ENCODE results near the gene GSTA2. TPM values are rescaled to one million over a fixed set of nuclear protein-coding genes. Genes with fewer than 3 reads are reported as not detected.

Gene GSTA2
- total and polyA plus RNA-seq, 2 of the 13 experiments (the other 11 are each of a cell fraction or from before 2014, with no cell fraction given): 0.75 to 13.7 TPM

- TF ChIP-seq ZNF572 (CRISPR knock-in tag; IDR thresholded peaks at IDR 0.05): no peak
- peak; percentile 97 for TF ChIP-seq SIX1 (CRISPR knock-in tag; IDR thresholded peaks at IDR 0.05; ENCODE audit: borderline replicate concordance)
- peak; percentile 91 for TF ChIP-seq ZMYM2 (CRISPR knock-in tag; IDR thresholded peaks at IDR 0.05)
- peak; percentile 98 for TF ChIP-seq MAFF (IDR thresholded peaks at IDR 0.05; ENCODE audit: low read depth, low read length)
- TF ChIP-seq ZBTB4 (CRISPR knock-in tag; IDR thresholded peaks at IDR 0.05; ENCODE audit: borderline replicate concordance): no peak; the same call in 1 of the 2 replicates
- peak; percentile 100 for TF ChIP-seq ISL2 (CRISPR knock-in tag; IDR thresholded peaks at IDR 0.05)
- peak; percentile 83; the same call in 1 of the 2 replicates for TF ChIP-seq ZNF557 (CRISPR knock-in tag; IDR thresholded peaks at IDR 0.05)
- TF ChIP-seq ZNF12 (CRISPR knock-in tag; IDR thresholded peaks at IDR 0.05): peak; percentile 86
- peak; percentile 76 for TF ChIP-seq SKIL (CRISPR knock-in tag; IDR thresholded peaks at IDR 0.05; ENCODE audit: borderline replicate concordance)
- TF ChIP-seq AKAP8 (CRISPR knock-in tag; IDR thresholded peaks at IDR 0.05): peak; percentile 66; the same call in 1 of the 2 replicates
- no peak; the same call in 1 of the 2 replicates for TF ChIP-seq KDM2A (CRISPR knock-in tag; IDR thresholded peaks at IDR 0.05; ENCODE audit: borderline replicate concordance, low read depth)
- TF ChIP-seq FOXP1 (IDR thresholded peaks at IDR 0.05): peak; percentile 85
- peak; percentile 97 for TF ChIP-seq FOXP1 (CRISPR knock-in tag; IDR thresholded peaks at IDR 0.05)
- TF ChIP-seq DMAP1 (CRISPR knock-in tag; IDR thresholded peaks at IDR 0.05): peak; percentile 60; the same call in 1 of the 2 replicates
- 0 out of 2 replicates have a peak, but pooled peaks have one; percentile 9 for TF ChIP-seq RAD21 (CRISPR knock-in tag; IDR thresholded peaks at IDR 0.05)
- TF ChIP-seq CBX5 (CRISPR knock-in tag; IDR thresholded peaks at IDR 0.05; ENCODE audit: borderline replicate concordance): peak; percentile 49; the same call in 1 of the 2 replicates
- peak; percentile 95 for TF ChIP-seq ZFP1 (CRISPR knock-in tag; IDR thresholded peaks at IDR 0.05)
- TF ChIP-seq SMC3 (IDR thresholded peaks at IDR 0.05; ENCODE audit: low read length): peak; percentile 27
- TF ChIP-seq TBX3 (IDR thresholded peaks at IDR 0.05; ENCODE audit: borderline replicate concordance): peak; percentile 100
- TF ChIP-seq MBD4 (IDR thresholded peaks at IDR 0.05; ENCODE audit: borderline replicate concordance, low read length): peak; percentile 98
- no peak for TF ChIP-seq SUZ12 (IDR thresholded peaks at IDR 0.05; ENCODE audit: low read depth, low read length)
- TF ChIP-seq ZNF549 (CRISPR knock-in tag; IDR thresholded peaks at IDR 0.05): peak; percentile 28; the same call in 1 of the 2 replicates
- TF ChIP-seq ZNF775 (CRISPR knock-in tag; IDR thresholded peaks at IDR 0.05; ENCODE audit: borderline replicate concordance): 0 out of 2 replicates have a peak, but pooled peaks have one; percentile 41
- TF ChIP-seq YEATS4 (CRISPR knock-in tag; IDR thresholded peaks at IDR 0.05; ENCODE audit: borderline replicate concordance): peak; percentile 74; the same call in 1 of the 2 replicates
Observed at GRCh38 chr6:52725535-52726192, 37.6 kb downstream of the GSTA2 start (continued).
